ENCODE data around the gene MYBPC3.

The MYBPC3 gene

DNA sequence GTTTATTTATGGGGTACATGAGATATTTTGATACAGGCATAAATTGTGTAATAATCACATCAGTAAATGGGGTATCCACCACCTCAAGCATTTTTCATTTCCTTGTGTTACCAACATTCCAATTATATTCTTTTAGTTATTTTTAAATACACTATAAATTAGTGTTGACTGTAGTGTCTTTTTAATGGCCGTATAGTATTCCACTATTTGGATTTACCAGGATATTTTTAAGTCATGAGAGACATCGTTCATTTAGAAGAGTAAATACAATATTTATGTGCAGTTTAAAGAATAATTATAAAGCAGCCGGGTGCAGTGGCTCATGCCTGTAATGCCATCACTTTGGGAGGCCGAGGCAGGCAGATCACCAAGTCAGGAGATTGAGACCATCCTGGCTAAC is 32.0 kb upstream of the MYBPC3 start:
- no peak for DNase-seq (ENCODE audit: low read depth)

DNA sequence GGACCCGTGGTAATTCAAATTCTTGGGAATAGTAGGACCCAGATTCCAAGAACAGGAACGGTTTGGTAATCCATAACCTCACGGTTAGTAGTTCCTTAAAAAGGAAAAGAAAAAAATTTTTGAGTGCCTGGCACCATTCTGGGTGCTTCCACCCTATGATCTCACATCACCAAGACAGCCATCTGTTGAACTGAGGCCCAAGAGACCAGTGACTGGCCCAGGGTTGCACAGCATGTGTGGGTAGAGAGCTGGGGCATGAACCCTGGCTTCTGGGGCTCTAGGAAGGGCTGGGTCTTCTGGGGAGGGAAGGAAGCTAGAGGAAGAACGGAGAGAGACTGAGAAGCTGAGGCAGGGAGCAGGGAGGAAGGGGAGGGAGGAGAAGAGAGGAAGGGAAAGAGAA is 30.6 kb upstream of the MYBPC3 start:
- DNase-seq (ENCODE audit: low read depth): no peak

DNA sequence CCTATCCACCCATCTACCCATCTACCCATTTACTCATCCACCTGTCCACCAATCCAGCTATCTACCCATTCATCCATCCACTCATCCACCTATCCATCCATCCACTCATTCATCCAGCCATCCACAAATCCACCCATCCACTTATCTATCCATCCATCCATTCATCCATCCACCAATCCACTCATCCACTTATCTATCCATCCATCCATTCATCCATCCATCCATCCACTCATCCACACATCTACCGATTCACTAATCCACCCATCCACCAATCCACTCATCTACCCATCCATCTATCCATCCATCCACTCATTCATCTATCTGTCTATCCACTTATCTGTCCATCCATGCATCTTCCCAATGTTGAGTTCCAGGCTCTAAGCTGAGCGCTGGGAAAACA is 27.6 kb upstream of the MYBPC3 start:
- no peak for DNase-seq (ENCODE audit: low read depth)

DNA sequence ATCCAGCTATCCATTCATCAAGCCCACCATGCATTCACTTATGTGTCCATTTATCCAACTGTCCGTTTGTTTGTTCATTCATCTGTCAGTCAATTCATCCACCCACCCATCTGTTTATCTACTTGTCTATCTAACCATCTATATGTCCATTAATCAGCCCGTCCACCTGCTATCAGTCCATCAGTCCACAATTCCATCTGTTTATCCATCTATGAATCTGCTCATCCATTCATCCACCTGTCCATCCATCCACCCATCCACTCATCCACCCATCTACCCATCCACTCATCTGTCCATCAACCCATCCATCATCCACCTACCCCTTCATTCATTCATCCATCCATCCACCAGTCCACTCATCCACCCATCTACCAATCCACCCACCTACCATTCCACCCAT is 26.8 kb upstream of the MYBPC3 start:
- no peak for DNase-seq (ENCODE audit: low read depth)

DNA sequence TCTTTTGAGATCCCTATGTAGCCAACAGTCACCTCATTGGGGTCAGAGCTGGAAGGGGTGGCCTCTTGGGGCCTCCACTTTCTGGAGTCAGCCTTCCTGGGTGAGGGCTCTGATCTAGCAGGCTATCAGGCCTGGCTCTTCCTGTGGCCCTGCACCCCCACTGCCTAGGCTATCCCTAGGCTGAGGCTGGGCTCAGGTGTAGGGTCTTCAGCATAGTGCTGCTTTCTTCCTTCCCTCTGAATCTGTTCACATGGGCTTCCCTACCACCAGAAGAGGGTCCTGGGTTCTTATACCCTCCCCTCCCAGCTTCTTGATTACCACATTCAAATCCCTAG is 26.3 kb upstream of the MYBPC3 start:
- no peak for DNase-seq (ENCODE audit: low read depth)

DNA sequence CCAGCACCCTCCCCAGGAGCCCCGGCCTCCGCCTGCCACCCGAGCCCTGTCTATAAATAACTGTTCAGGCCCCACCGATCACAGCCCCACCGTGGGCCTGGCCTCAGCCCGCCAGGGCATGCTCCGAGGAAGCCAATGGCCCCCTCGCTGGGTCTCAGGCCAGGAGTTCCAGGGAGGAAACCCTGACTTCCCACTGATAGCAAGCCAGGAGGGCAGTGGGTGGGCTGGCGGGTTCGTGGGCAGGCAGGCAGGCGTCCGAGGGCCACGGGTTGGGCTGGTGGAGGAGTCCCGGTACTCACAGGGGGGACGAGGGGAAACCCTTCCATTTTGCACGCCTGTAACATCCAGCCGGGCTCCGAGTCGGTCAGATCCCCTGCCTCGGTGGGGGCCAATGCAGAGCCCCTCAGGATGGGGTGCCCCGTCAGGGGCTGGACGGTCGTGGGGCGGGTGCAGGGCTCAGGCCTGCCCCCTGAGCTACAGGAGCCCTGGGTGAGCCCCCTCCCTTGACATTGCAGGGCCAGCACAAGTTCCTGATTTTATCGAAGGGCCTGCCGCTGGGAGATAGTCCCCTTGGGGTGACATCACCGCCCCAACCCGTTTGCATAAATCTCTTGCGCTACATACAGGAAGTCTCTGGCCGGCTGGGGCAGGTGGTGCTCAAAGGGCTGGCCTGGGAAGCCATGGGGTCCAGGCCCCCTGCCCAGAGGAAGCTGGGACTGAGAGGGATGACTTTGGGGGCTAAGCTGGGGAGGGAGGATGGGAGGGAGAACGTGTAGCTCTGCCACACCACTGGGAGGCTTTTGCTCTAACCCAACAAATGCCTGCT is 25.7 kb upstream of the MYBPC3 start, which contains the start of gene SPI1:
Gene SPI1 (minus strand): TSS at position 538 of the 826 bp plus-strand sequence. CDS start 194 bp downstream, at position 344.
- no peak for DNase-seq (ENCODE audit: low read depth)

DNA sequence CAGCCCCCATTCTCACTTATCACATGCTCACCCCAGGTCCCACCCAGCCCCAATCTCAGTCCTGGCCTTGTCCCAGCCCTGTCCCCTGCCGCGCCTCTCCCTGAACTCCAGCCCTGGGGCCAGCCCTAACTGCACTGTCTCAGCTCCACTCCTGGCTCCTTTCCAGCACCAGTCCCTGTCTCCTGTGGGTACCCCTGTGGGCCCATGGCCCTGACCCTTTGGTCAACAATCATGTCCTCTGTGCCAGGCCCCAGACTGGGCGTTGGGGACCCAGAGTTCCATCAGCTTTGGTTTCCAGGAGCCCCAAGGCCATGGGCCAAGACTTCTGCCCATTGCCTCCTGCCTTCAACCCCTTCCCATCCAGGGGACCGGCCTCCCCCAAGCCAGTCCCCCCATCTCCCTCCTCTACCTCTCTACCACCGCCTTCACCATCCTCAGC is 25.1 kb upstream of the MYBPC3 start:
- no peak for DNase-seq (ENCODE audit: low read depth)

DNA sequence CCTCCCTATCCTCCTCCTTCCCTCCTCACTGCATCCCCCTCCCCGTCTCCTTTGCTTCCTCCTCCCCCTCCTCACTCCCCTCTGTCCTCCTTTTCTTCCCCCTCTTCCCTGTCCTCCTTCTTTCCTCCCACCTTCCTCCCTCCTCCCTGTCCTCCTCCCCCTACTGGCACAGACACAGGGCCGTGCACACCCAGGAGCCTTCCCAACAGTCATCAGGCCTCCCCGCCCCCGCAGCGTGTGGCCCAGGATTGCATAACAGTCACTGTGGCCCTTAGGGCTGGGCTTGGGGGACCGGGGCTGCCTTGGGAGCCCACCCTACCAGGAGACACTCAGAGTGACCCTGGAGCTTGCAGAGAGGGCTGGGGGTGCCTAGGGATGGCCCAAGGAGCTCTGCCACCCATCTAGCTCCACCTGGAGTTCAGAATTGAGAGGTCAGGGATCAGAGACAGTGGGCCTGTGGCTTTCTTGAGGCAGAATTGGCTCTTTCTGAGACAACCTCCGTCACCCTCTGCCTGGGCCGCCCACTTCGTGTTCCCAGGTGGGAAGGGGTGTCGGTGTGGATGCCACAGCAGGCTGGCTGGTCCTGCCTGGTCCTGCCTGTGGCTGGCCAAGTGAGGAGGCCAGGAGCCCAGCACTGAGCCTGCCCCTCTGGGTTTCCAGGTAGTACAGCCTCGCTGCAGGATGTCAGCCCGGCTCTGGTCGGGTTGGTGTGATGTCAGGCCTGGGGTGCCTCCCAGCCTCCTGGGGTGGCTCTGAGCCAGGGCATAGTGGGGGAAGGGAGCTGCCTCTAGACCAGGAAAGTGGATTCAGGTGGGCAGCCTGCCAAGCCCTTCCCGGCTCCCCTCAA is 24.2 kb upstream of the MYBPC3 start:
- no peak for DNase-seq (ENCODE audit: low read depth)

DNA sequence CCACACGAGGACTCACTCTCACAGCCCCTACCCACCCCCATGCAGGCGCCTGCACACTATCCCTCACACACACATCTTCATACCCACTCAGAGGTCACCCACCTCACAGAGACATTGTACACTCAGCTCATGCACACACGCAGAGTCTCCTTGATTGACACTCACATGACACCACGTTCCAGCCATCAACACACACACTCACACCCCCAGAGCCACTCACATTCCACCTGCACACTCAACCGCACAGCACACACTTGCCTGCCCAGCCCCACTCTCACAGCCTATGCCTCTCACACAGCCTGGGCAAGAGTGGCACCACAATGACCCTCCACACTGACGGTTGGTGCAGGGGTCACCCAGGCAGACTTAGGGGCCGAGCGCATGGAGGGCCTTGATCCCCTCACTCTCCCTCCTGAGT is 23.6 kb upstream of the MYBPC3 start:
- no peak for DNase-seq (ENCODE audit: low read depth)

DNA sequence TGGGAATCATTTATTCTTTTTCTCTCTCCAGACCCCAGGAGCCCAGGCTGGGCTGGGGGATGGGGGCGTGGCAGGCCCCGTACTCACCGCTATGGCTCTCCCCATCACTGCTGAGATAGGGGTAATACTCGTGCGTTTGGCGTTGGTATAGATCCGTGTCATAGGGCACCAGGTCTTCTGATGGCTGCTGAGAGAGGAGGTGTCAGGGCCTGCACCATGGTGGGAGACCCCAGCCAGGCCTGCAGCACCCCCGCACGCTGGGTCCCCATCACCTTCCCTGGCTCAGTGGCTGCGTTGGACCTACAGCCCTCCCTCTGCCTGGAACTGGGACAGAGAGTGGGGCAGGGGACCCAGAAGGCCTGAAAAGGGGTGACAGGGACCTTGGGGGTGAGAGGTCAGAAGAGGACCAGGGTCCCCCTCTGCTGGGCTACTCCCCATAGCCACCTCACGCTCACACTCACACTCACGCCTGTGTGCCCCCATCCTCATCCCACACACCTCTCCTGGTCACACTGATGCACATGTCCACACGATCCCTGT is 23.1 kb upstream of the MYBPC3 start:
- no peak for DNase-seq (ENCODE audit: low read depth)

DNA sequence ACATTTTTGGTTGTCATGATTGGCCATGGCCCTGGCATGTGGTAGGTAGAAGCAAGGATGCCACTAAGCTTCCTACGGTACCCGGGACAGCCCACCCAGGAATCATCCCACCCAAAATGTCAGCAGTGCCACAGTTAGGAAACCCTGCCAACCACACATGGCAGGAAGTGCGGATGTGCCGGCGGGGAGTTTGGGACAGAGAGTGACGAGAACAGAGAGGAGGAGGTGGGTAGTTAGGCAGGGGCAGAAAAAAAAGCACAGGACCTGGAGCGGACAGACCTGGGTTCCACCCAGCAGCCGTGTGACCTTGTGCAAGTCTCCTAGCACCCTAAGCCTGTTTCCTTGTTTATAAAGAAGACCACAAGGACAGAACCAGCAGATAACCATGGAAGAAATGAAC is 22.5 kb upstream of the MYBPC3 start:
- DNase-seq (ENCODE audit: low read depth): no peak

DNA sequence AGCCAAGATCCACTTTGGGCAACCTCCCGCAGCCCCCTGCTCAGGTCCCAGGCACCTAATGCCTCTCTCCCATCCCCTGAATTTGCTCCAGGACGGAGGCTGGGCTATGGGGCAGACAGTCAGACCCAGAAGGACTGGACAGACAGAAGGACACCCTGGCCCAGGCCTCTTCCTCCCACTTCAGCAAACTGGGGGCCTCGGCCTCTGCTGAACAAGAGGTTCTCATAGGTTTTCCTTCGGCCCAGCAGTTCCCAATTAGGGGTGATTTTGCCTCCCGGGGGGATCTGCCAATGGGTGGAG is 22.2 kb upstream of the MYBPC3 start:
- DNase-seq (ENCODE audit: low read depth): no peak

DNA sequence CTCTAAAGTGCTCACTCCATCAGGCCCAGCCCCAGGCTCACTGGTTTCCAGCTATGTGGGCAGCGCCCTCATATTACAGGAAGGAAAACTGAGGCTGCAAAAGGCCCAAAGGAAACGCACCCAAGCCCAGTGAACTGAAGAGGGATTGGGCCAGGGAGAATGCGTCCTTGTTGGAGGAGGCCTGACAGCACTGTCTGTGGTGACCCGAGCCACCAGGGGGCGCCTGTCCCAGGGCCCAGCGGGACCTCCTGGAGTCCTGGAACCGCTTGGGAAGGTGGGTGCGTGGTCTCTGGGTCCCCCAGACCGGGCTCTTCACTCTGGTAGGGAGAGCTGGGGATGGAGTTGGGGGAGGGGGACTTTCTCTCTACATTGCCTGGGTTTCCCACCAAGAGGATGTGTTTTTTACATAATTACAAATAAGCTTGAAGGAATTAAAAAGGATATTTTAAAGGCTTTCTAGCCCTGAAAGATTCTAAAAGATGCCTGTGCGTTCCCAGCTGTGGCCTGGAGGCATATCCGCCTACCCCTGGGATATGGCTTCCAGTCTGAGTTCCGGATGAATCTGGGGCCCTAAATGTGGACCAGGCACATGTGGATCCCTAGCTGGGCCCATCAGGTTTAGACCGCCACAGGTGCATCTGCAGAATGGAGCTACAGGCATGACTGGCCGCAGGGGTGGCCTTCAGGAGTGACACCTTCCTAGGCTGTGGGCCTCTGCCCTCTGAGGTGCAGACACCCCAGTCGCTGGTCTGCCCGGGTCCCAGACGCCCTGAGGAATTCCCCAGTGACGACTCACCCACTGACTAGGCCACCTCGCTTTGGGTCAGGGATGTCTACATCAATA is 21.6 kb upstream of the MYBPC3 start:
- DNase-seq (ENCODE audit: low read depth): no peak

DNA sequence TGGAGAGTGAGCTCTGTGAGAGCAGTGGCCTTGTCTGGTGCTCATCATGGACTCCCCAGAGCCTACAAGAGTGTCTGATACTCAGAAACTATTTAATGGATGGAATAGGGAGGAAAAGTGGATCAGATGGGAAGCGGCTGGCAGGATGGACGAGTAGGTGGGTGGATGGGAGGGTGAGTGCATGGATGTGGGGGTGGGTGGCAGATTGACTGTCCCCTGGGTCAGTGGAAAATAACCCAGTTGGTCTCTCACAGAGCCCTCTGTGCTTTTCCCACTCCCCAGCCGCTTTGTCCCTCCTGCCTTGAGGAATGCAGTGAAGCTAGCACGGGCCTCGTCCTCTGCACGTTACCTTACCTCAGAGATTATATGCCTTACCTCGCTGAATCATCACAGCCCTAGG is 19.9 kb upstream of the MYBPC3 start:
- no peak for DNase-seq (ENCODE audit: low read depth)

DNA sequence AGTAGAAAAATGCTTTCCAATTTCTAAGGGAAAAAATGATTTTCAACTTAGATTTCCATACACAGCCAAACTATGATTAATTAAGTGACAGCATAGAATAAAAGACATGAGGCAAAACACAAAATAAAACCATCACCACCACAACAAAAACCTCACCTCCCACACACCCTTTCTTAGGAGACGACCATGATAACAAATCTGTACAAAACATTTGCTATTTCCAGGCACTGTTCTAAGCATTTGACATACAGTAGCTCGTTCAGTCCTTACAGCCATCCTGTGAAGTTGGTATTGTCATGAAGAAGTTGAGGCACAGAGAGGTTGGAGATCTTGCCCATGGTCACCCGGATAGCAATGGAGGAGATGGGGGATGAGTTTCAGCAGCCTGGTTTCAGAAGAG is 17.2 kb upstream of the MYBPC3 start:
- DNase-seq (ENCODE audit: low read depth): no peak

DNA sequence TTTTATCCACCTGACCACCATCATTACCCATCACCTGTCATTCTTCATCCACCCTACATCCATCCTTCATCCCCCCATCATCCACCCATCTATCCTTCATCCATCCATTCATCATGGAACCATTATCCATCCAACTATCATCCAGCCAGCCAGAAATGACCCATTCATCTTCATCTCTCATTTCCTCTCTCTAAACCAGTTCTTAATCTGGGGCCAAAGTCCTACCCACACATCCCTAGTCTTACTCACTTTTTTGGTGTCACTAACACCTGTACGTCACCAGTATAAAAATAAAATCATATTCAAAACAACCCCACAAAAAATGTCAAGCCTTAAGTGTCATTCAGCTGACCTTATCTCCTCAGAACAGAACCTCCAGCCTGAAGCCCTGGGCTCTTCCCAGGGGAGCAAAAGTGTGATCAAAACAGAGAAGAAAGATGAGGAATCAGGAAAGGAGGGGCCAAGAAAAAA is 13.6 kb upstream of the MYBPC3 start:
- DNase-seq (ENCODE audit: low read depth): no peak

DNA sequence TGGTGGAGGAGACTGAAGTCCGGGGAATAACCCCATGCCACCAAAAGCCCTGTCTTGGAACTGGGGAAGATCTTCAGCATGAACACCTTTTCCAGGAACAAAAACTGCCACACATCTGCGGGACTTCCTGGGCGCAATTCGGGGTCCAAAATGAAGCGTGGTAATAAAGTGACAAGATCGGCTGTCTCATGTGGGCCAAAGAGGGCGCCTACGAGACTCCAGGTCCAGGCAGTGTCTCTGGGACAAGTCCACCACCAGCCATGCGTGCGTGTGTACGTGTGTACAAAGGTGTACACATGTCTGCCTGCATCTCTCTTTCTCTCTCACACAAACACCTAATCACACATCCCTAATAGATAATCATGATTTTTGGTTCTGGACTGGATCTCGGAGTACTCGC is 8.9 kb upstream of the MYBPC3 start:
- no peak for DNase-seq (ENCODE audit: low read depth)

DNA sequence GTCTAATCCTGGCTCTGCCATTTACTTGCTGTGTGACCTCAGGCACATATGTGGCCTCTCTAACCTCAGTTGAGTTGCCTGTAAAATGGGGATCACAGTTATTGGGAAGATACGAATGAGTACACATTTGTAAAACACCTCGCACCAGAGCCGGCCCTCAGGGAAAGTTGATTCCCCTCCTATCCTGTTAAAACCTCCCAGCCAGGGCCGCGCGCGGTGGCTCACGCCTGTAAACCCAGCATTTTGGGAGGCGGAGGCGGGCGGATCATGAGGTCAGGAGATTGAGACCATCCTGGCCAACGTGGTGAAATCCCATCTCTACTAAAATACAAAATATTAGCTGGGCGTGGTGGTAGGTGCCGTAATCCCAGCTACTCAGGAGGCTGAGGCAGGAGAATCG is 7.8 kb upstream of the MYBPC3 start:
- DNase-seq (ENCODE audit: low read depth): no peak

DNA sequence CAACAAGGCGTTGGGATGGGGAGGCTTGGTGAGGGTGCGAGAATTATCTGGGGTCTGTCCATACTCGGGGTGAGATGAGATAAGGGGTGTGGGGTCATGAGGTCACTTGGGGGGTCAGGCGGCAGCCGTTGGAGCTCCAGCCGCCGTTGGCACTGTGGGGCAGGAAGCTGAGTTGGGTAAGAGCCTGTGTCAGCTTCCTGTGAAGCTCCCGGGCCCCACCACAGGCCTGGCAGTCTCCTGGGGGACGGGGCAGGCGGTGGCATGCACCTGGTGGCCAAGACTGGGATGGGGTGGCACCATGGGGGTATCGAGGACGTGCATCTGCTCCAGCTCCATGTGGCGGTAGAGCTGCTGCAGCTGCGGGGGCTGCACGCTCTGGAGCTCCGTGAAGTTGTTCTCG is 7.1 kb upstream of the MYBPC3 start:
- DNase-seq (ENCODE audit: low read depth): no peak

DNA sequence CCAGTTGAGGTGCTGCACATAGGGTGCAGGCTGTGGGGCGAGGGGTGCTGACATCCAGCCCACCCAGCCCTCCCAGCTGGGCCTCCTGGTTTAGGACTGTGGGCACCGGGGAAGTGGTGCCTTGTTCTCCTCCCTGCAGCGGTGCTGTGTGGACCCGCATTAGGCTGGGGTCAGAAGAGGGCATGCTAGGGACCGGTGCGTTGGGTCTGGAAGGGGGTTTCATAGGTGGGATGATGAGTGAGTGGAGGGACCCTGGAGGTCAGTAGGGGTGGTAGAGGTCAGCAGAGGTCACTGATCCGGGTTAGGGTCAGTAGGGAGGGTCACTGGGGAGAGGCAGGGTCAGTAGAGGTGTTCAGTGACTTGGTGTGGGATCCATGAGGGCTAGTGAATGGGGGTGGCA is 6.7 kb upstream of the MYBPC3 start:
- DNase-seq (ENCODE audit: low read depth): no peak

DNA sequence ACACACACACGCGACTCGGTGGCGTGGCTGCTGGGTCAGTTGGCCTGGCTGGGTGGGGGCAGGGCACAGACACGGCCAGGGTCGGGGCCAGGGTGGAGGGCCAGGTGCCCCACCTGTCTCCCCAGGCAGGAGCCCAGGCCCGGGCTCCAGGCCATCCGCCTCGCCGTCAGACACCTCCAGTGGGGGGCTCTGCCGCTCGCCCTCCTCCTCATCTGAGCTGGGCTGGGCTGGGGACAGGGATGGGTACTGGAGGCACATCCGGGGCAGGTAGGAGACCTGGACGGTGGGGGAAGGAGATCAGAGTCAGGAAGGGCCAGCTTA is 6.2 kb upstream of the MYBPC3 start:
- no peak for DNase-seq (ENCODE audit: low read depth)

DNA sequence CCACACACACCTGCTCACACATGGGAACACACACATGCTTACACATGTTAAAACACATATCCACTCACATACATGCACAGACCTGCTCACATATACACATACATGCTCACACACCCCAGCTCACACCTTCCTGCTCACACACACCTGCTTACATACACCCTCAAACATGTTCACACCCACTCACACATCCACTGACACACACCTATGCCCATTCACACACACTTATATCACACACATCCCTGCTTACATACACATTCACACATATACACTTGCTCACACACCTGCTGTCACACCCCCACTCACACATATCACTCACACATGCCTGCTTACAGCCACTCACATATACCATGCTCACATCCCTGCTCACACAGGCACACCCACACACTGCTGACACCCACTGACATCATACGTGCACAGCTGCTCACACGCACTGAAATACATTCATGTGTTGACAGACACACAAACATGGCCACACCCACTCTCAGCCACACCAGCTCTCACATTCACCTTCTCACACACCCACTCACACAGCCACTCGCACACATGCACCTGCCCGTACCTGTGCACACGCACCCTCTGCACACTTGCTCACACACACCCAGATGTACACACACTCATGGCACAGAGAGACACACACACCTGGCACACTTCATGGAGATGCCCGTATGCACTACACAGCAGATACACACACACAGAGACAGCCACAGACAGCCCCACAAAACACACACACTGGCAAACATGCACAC is 5.7 kb upstream of the MYBPC3 start:
- no peak for DNase-seq (ENCODE audit: low read depth)

Data from non-pigmented ciliary epithelial cell (primary cell).